Upper lobe of left lung (tissue), 6 donors: ENCODE data around the gene SNW1. TPM values are rescaled to one million over a fixed set of nuclear protein-coding genes. Genes with fewer than 3 reads are reported as not detected.
"Not testable (repeated sequence)": the region's sequence is repeated elsewhere in the genome, so short reads cannot be mapped to it uniquely, and the experiment has no call there.

ENCODE experiments used
- ATAC-seq, 2 donors: fragments of 200-7000 bp; cut with Tn5 transposase; one replicate each; pipeline ENCODE4 v1.9.1; 2022; ENCODE audit warnings: mild to moderate bottlenecking in 2 of 2, moderate library complexity in 2 of 2; ENCODE audit not compliant: low FRiP score in 2 of 2
- DNase-seq, 2 donors: peaks; one replicate each; pipeline ENCODE4 v3.0.0-alpha.2; 2019 to 2020
- H3K27ac ChIP-seq, 4 donors: fragments of 200-600 bp; sonication (generic); one replicate each; pipeline ENCODE4 v1.5.1; 2016 to 2019
- H3K27me3 ChIP-seq, 4 donors: fragments of 200-600 bp; sonication (generic); one replicate each; pipeline ENCODE4 v1.5.1; 2017 to 2019
- H3K36me3 ChIP-seq, 4 donors: fragments of 200-600 bp; sonication (generic); one replicate each; pipeline ENCODE4 v1.5.1; 2016 to 2019
- H3K4me1 ChIP-seq, 4 donors: fragments of 200-600 bp; sonication (generic); one replicate each; pipeline ENCODE4 v1.5.1; 2018 to 2019
- H3K4me3 ChIP-seq, 4 donors: fragments of 200-600 bp; sonication (generic); one replicate each; pipeline ENCODE4 v1.5.1; 2017 to 2019; ENCODE audit warnings: mild to moderate bottlenecking in 2 of 4, moderate library complexity in 1 of 4
- H3K9me3 ChIP-seq, 4 donors: fragments of 200-600 bp; sonication (generic); one replicate each; pipeline ENCODE4 v1.5.1; 2018 to 2019
- CTCF ChIP-seq, 6 experiments: fragments of 450-650 bp in 4 of 6; fragments of 200-600 bp in 2 of 6; sonication (generic) in 2 of 6; IDR thresholded peaks; one replicate each; pipeline ENCODE4 v1.5.1; 2016 to 2019; ENCODE audit warnings: antibody characterized with exemption in 6 of 6
- EP300 ChIP-seq, 4 donors: sonication (generic); formaldehyde crosslinking; IDR thresholded peaks; one replicate each; pipeline ENCODE4 v1.5.1; 2017; ENCODE audit warnings: antibody characterized with exemption in 4 of 4, control low read depth in 2 of 4
- POLR2A ChIP-seq, 4 donors: fragments of 450-650 bp; IDR thresholded peaks; one replicate each; pipeline ENCODE4 v1.5.1; 2016 to 2017; ENCODE audit warnings: antibody characterized with exemption in 4 of 4, mild to moderate bottlenecking in 2 of 4
- POLR2AphosphoS5 ChIP-seq, 2 donors: sonication (generic); formaldehyde crosslinking; IDR thresholded peaks; one replicate each; pipeline ENCODE4 v1.5.1; 2017; ENCODE audit warnings: antibody characterized with exemption in 2 of 2
- WGBS, 2 donors: methylation state at CpG; one replicate each; pipeline ENCODE4 v1.1.5; 2017 to 2018; 5-methylcytosine and 5-hydroxymethylcytosine counted together
- total RNA-seq, 6 donors: library from RNA; depleted of rRNA in 4 of 6; stranded (reverse); fragments of >200 nt in 4 of 6; gene quantifications; one replicate each; pipeline versions ENCODE4 v1.1.0 to v1.2.1, GENCODE V29; 2016 to 2021
- donor health status: DM: no; HTN: no; CAD: no; lungs with moderate emphysema.
- donor health status: DM: no; HTN: yes; CAD: no; lungs with severe emphysema.

The SNW1 gene
- total RNA-seq, 6 donors from 2014 or later: 40.6 to 62.6 (median 58.9) TPM

GRCh38 chr14:77791225-77791600 lies 30.3 kb upstream of the SNW1 start:
- ATAC-seq: no peak
- Histone ChIP-seq H3K9me3 (no peaks in the 10 kb centered on the region), H3K27ac (no peak overlapping the region), H3K36me3 (no peaks in the 10 kb centered on the region), H3K27me3 (no peaks in the 10 kb centered on the region), H3K4me3 (no peak overlapping the region), H3K4me1 (no peaks in the 10 kb centered on the region)
- peak in 1 of 2 donors; percentile 30 for DNase-seq
- 18 to 33% methylated on average over 1 of the region's 1 CpG for WGBS, 2 donors
- TF ChIP-seq POLR2AphosphoS5 (IDR thresholded peaks at IDR 0.05) (no peak), POLR2A (IDR thresholded peaks at IDR 0.05) (no peak), CTCF (IDR thresholded peaks at IDR 0.05) (no peak), EP300 (IDR thresholded peaks at IDR 0.05) (no peak)

GRCh38 chr14:77790566-77791224 lies 29.7 kb upstream of the SNW1 start:
- no peak for DNase-seq
- Histone ChIP-seq H3K27ac (no peak overlapping the region), H3K4me1 (no peaks in the 10 kb centered on the region), H3K4me3 (no peak overlapping the region), H3K36me3 (no peaks in the 10 kb centered on the region), H3K9me3 (no peaks in the 10 kb centered on the region), H3K27me3 (no peaks in the 10 kb centered on the region)
- 62 to 72% methylated on average over 6 of the region's 6 CpGs for WGBS, 2 donors
- no peak for ATAC-seq
- TF ChIP-seq CTCF (IDR thresholded peaks at IDR 0.05) (no peak), EP300 (IDR thresholded peaks at IDR 0.05) (no peak), POLR2AphosphoS5 (IDR thresholded peaks at IDR 0.05) (no peak), POLR2A (IDR thresholded peaks at IDR 0.05) (no peak)

GRCh38 chr14:77786148-77786547 lies 25.2 kb upstream of the SNW1 start:
- no peaks in the 10 kb centered on the region for H3K27me3 ChIP-seq
- WGBS, 2 donors: 51 to 56% methylated on average over 4 of the region's 4 CpGs
- H3K4me3 ChIP-seq: no peak overlapping the region
- no peak overlapping the region for H3K27ac ChIP-seq
- no peak for DNase-seq
- no peaks in the 10 kb centered on the region for H3K4me1 ChIP-seq
- no peaks in the 10 kb centered on the region for H3K36me3 ChIP-seq
- H3K9me3 ChIP-seq: no peaks in the 10 kb centered on the region
- ATAC-seq: no peak
- TF ChIP-seq POLR2A (IDR thresholded peaks at IDR 0.05) (no peak), POLR2AphosphoS5 (IDR thresholded peaks at IDR 0.05) (no peak), EP300 (IDR thresholded peaks at IDR 0.05) (no peak), CTCF (IDR thresholded peaks at IDR 0.05) (no peak)

GRCh38 chr14:77782202-77782601 lies 21.2 kb upstream of the SNW1 start:
- H3K4me3 ChIP-seq: no peak overlapping the region
- no peak for DNase-seq
- no peak overlapping the region for H3K27ac ChIP-seq
- H3K36me3 ChIP-seq: no peaks in the 10 kb centered on the region
- TF ChIP-seq POLR2A (IDR thresholded peaks at IDR 0.05) (no peak), EP300 (IDR thresholded peaks at IDR 0.05) (no peak), POLR2AphosphoS5 (IDR thresholded peaks at IDR 0.05) (no peak), CTCF (IDR thresholded peaks at IDR 0.05) (no peak)
- ATAC-seq: no peak
- H3K9me3 ChIP-seq: no peaks in the 10 kb centered on the region
- H3K4me1 ChIP-seq: no peaks in the 10 kb centered on the region
- H3K27me3 ChIP-seq: no peaks in the 10 kb centered on the region

- not testable (repeated sequence) for ATAC-seq, DNase-seq, H3K27me3 ChIP-seq, H3K27ac ChIP-seq, H3K4me1 ChIP-seq, H3K36me3 ChIP-seq, H3K4me3 ChIP-seq, H3K9me3 ChIP-seq
- 82 to 84% methylated on average over 4 of the region's 4 CpGs for WGBS, 2 donors
Observed at GRCh38 chr14:77773966-77774365, 13.0 kb upstream of the SNW1 start.

- H3K27me3 ChIP-seq, H3K9me3 ChIP-seq, ATAC-seq, H3K27ac ChIP-seq, H3K4me3 ChIP-seq, DNase-seq, H3K36me3 ChIP-seq, H3K4me1 ChIP-seq: not testable (repeated sequence)
- WGBS, 2 donors: 27 to 31% methylated on average over 2 of the region's 2 CpGs
Observed at GRCh38 chr14:77768442-77769069, 7.6 kb upstream of the SNW1 start.
